Limb (tissue), 2 donors: ENCODE measurements around the gene CBLIF.
"Not testable (repeated sequence)": the region's sequence is repeated elsewhere in the genome, so short reads cannot be mapped to it uniquely, and the experiment has no call there.

Experiments
- DNase-seq, 2 donors: peaks; one replicate each; pipeline ENCODE4 v3.0.0-alpha.2; 2016; ENCODE audit errors: extremely low spot score in 2 of 2

CBLIF gene

GRCh38 chr11:59845399-59845798, at the start of gene CBLIF:
CBLIF (minus strand) TSS chr11:59845499; CDS start chr11:59845453, 46 bp downstream.
- DNase-seq, result no peak

GRCh38 chr11:59894616-59895015, 49.3 kb upstream of the CBLIF start:
- no peak for DNase-seq

- DNase-seq, result no peak
Measured at GRCh38 chr11:59891781-59892181, 46.5 kb upstream of the CBLIF start.

GRCh38 chr11:59887156-59887555, 41.9 kb upstream of the CBLIF start:
- DNase-seq, result not testable (repeated sequence)

- DNase-seq, result no peak
Measured at GRCh38 chr11:59883597-59883996, 38.3 kb upstream of the CBLIF start.

GRCh38 chr11:59879567-59879966, 34.3 kb upstream of the CBLIF start:
- DNase-seq, result no peak

GRCh38 chr11:59878575-59878974, 33.3 kb upstream of the CBLIF start, which contains the start of gene OOSP3:
OOSP3 (plus strand) TSS chr11:59878782; CDS start chr11:59878809, 27 bp downstream.
- no peak for DNase-seq

- DNase-seq, result no peak
Measured at GRCh38 chr11:59877784-59878183, 32.5 kb upstream of the CBLIF start.

- DNase-seq, result no peak
Measured at GRCh38 chr11:59877325-59877724, 32.0 kb upstream of the CBLIF start.

GRCh38 chr11:59875856-59876519, 30.7 kb upstream of the CBLIF start:
- DNase-seq, result no peak

- no peak for DNase-seq
Measured at GRCh38 chr11:59872076-59872475, 26.8 kb upstream of the CBLIF start.

- DNase-seq, result no peak
Measured at GRCh38 chr11:59867946-59868345, 22.6 kb upstream of the CBLIF start.

GRCh38 chr11:59866836-59867235, 21.5 kb upstream of the CBLIF start:
- no peak for DNase-seq

GRCh38 chr11:59866397-59866796, 21.1 kb upstream of the CBLIF start, which contains the start of gene TCN1:
TCN1 (minus strand) TSS chr11:59866487; CDS start chr11:59866470, 17 bp downstream.
- no peak for DNase-seq

- no peak for DNase-seq
Measured at GRCh38 chr11:59865031-59865430, 19.7 kb upstream of the CBLIF start.

GRCh38 chr11:59862252-59862651, 17.0 kb upstream of the CBLIF start:
- DNase-seq, result no peak

- no peak for DNase-seq
Measured at GRCh38 chr11:59859673-59860072, 14.4 kb upstream of the CBLIF start.

- no peak for DNase-seq
Measured at GRCh38 chr11:59857439-59858434, 12.4 kb upstream of the CBLIF start.

- no peak for DNase-seq
Measured at GRCh38 chr11:59854871-59855270, 9.6 kb upstream of the CBLIF start.

GRCh38 chr11:59851416-59851815, 6.1 kb upstream of the CBLIF start:
- DNase-seq, result not testable (repeated sequence)

- DNase-seq, result not testable (repeated sequence)
Measured at GRCh38 chr11:59849551-59849950, 4.3 kb upstream of the CBLIF start.

- no peak for DNase-seq
Measured at GRCh38 chr11:59849129-59849528, 3.8 kb upstream of the CBLIF start.
